K562 (cell line): ENCODE results near the gene CHSY1. TPM values are rescaled to one million over a fixed set of nuclear protein-coding genes. Genes with fewer than 3 reads are reported as not detected.
A peak's percentile ranks its signal among the peaks of the same experiment; 100 is the strongest.

Source experiments
- ARID1B ChIP-seq: fragments of 450-650 bp; IDR thresholded peaks from 2 replicates; pipeline ENCODE4 v1.6.1; 2016; ENCODE audit warnings: antibody characterized with exemption, mild to moderate bottlenecking, inconsistent platforms
- ASH1L ChIP-seq: fragments of 450-650 bp; IDR thresholded peaks from 2 replicates; pipeline ENCODE4 v1.6.1; 2018; ENCODE audit warnings: borderline replicate concordance, mild to moderate bottlenecking, low read depth; ENCODE audit not compliant: partially characterized antibody
- ATF1 ChIP-seq, 2 experiments: fragments of 450-650 bp in 1 of 2; IDR thresholded peaks; 2 replicates each; pipeline ENCODE4 v1.6.1; 2016; ENCODE audit warnings: missing compliant biosample characterization in 1 of 2, missing genetic modification characterization in 1 of 2
- ATF6 ChIP-seq: sonication (generic); formaldehyde crosslinking; IDR thresholded peaks from 2 replicates; pipeline ENCODE4 v1.4.0; 2020; ENCODE audit warnings: mild to moderate bottlenecking, missing genetic modification reagents
- BMI1 ChIP-seq: fragments of 150-350 bp; IDR thresholded peaks from 2 replicates; pipeline ENCODE4 v1.6.1; 2014; ENCODE audit warnings: low read length
- FOXP4 ChIP-seq: sonication (generic); formaldehyde crosslinking; IDR thresholded peaks from 2 replicates; pipeline ENCODE4 v1.8.0; 2022; ENCODE audit warnings: mild to moderate bottlenecking, missing genetic modification reagents, borderline replicate concordance
- HDAC1 ChIP-seq, 2 experiments: fragments of 450-650 bp; IDR thresholded peaks; 2 replicates each; pipeline ENCODE4 v1.6.1; 2016 to 2017; ENCODE audit warnings: inconsistent platforms in 1 of 2, mild to moderate bottlenecking in 1 of 2, moderate library complexity in 1 of 2
- NFE2 ChIP-seq: IDR thresholded peaks from 2 replicates; pipeline ENCODE4 v1.6.1; 2014; ENCODE audit warnings: antibody characterized with exemption, low read depth
- NUFIP1 ChIP-seq: fragments of 450-650 bp; IDR thresholded peaks from 2 replicates; pipeline ENCODE4 v1.6.1; 2018; ENCODE audit not compliant: partially characterized antibody
- RERE ChIP-seq: sonication (generic); formaldehyde crosslinking; IDR thresholded peaks from 2 replicates; pipeline ENCODE4 v1.8.0; 2023; ENCODE audit warnings: missing genetic modification reagents, mild to moderate bottlenecking, borderline replicate concordance
- TCF3 ChIP-seq: sonication (generic); formaldehyde crosslinking; IDR thresholded peaks from 2 replicates; pipeline ENCODE4 v1.4.0; 2020; ENCODE audit warnings: mild to moderate bottlenecking, missing genetic modification reagents
- THRAP3 ChIP-seq: fragments of 450-650 bp; IDR thresholded peaks from 2 replicates; pipeline ENCODE4 v1.6.1; 2016; ENCODE audit warnings: mild to moderate bottlenecking, inconsistent platforms, borderline replicate concordance
- ZBTB43 ChIP-seq: sonication (generic); formaldehyde crosslinking; IDR thresholded peaks from 2 replicates; pipeline ENCODE4 v1.8.0; 2023; ENCODE audit warnings: mild to moderate bottlenecking, missing genetic modification reagents
- ZNF232 ChIP-seq: sonication (generic); formaldehyde crosslinking; IDR thresholded peaks from 2 replicates; pipeline ENCODE4 v1.8.0; 2022; ENCODE audit warnings: mild to moderate bottlenecking, missing genetic modification reagents
- polyA plus RNA-seq, 8 experiments: library from polyadenylated mRNA; depleted of rRNA in 4 of 8; stranded (reverse) in 5 of 8; unstranded in 3 of 8; fragments of >200 nt; fragmentation: Nextera tagmentation in 2 of 8; fragmentation: Illumina TruSeq in 1 of 8; extraction: Ambion mirVana in 2 of 8; extraction: Trizol in 1 of 8; gene quantifications; 2 replicates each; pipeline versions ENCODE4 v1.2.1 to v1.2.3, GENCODE V29; 2011 to 2014; ENCODE audit warnings: inconsistent platforms in 1 of 8, missing spikeins in 1 of 8
- total RNA-seq, 7 experiments: library from RNA; depleted of rRNA in 6 of 7; stranded (reverse); fragments of >200 nt in 6 of 7; fragmentation: Illumina TruSeq in 2 of 7; extraction: Trizol in 2 of 7; gene quantifications; 2 replicates each; pipeline versions ENCODE4 v1.2.1 to v1.2.3, GENCODE V29; 2011 to 2021; ENCODE audit warnings: low replicate concordance in 1 of 7
- TF ChIP-seq, protein P1 (sequence below): sonication (generic); formaldehyde crosslinking; IDR thresholded peaks from 2 replicates; pipeline ENCODE4 v1.8.0; 2022; ENCODE audit warnings: missing genetic modification reagents, mild to moderate bottlenecking, moderate library complexity, borderline replicate concordance

Gene CHSY1
- total and polyA plus RNA-seq, 9 of the 15 experiments (the other 6 are each of a cell fraction or from before 2014, with no cell fraction given) = 7.0 to 16.4 (median 13.4) TPM

DNA sequence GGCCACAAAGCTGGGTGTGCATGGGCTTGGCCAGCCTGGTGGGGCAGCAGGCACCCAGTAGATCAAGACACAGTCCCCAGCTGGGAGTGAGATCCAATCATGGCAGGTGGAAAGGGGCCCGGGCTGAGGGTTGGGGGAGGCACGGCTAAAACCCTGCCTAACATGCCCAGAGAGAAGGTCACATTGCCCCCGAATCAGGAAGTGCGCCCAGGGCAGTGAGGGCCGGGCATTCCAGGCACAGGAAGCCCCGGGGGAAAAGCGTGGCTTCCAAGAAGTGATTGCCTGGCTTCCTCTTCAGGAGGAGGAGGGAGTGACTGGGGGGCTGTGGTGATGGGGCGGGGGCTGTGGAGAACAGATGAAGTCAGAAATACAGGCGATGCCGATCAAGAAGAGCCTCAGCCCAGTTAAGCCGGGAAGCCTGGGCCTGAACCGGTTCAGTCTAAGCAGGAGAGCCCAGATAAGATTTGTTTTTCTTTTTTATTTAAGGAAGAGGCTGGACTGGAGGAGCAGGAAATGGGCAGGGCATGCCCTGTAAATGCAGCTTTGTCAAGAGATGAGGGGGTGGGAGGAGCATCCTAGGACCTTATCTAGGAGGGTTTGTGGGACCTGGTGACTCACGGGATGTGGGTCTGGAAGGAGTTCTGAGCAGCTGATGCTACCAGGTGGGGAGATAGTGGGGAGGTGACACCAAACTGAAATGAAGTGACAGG, 83.9 kb downstream of the CHSY1 start (continued):
- TF ChIP-seq RERE (CRISPR knock-in tag) (no peak), FOXP4 (CRISPR knock-in tag) (0 out of 2 replicates have a peak, but pooled peaks have one; percentile 70), HDAC1 (IDR thresholded peaks at IDR 0.05) (peak in 1 of 2 experiments; percentile 93; a peak in 2 of 4 replicates), ATF1 (CRISPR knock-in tag; IDR thresholded peaks at IDR 0.05) (no peak), ATF1 (tag; IDR thresholded peaks at IDR 0.05) (peak; percentile 67; the same call in 1 of the 2 replicates), ASH1L (no peak), NFE2 (peak; percentile 48), ZBTB43 (no peak), ARID1B (peak; percentile 95), ATF6 (CRISPR knock-in tag) (no peak), ZNF232 (CRISPR knock-in tag) (no peak), NUFIP1 (no peak), TCF3 (CRISPR knock-in tag) (peak; percentile 85), THRAP3 (no peak), BMI1 (no peak)
- TF ChIP-seq, protein P1, sequence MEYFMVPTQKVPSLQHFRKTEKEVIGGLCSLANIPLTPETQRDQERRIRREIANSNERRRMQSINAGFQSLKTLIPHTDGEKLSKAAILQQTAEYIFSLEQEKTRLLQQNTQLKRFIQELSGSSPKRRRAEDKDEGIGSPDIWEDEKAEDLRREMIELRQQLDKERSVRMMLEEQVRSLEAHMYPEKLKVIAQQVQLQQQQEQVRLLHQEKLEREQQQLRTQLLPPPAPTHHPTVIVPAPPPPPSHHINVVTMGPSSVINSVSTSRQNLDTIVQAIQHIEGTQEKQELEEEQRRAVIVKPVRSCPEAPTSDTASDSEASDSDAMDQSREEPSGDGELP = peak; percentile 99
